SU-DHL-6 (cell line): ENCODE results near the gene CCRL2.

Experiments used
- H2AFZ ChIP-seq: fragments of 200-600 bp; sonication (generic); 2 replicates; pipeline ENCODE4 v1.6.1; 2014; ENCODE audit warnings: low read depth, mild to moderate bottlenecking, moderate library complexity, mixed read lengths, antibody characterized with exemption, low read length; ENCODE audit not compliant: severe bottlenecking
- H3F3A ChIP-seq: fragments of 200-600 bp; shearing (Covaris generic); 2 replicates; pipeline ENCODE4 v1.6.0; 2016; ENCODE audit warnings: antibody characterized with exemption, mild to moderate bottlenecking; ENCODE audit not compliant: insufficient read depth
- H3K27ac ChIP-seq: fragments of 200-600 bp; sonication (generic); 2 replicates; pipeline ENCODE4 v1.5.1; 2016; ENCODE audit warnings: low read depth, mild to moderate bottlenecking, low read length, moderate library complexity, mixed read lengths
- H3K27me3 ChIP-seq: fragments of 200-600 bp; sonication (generic), shearing (Covaris generic); 2 replicates; pipeline ENCODE4 v1.6.0; 2014; ENCODE audit warnings: mild to moderate bottlenecking, low read length
- H3K36me3 ChIP-seq: fragments of 200-600 bp; sonication (generic); 2 replicates; pipeline ENCODE4 v1.6.1; 2014; ENCODE audit warnings: mild to moderate bottlenecking, low read length, mixed read lengths
- H3K4me2 ChIP-seq: fragments of 300-600, 200-600 bp; shearing (Covaris generic), sonication (generic); 2 replicates; pipeline ENCODE4 v1.6.0; 2014; ENCODE audit warnings: low read length, low read depth, mild to moderate bottlenecking; ENCODE audit not compliant: poor library complexity, severe bottlenecking
- H3K4me3 ChIP-seq: fragments of 200-600 bp; sonication (generic); 2 replicates; pipeline ENCODE4 v1.5.1; 2014; ENCODE audit warnings: antibody characterized with exemption, low read length, mild to moderate bottlenecking, mixed read lengths; ENCODE audit not compliant: insufficient read depth, poor library complexity, severe bottlenecking
- H3K79me2 ChIP-seq: fragments of 200-600 bp; sonication (generic); 2 replicates; pipeline ENCODE4 v1.6.1; 2014; ENCODE audit warnings: mild to moderate bottlenecking, low read length, moderate library complexity; ENCODE audit not compliant: insufficient read depth
- H3K9ac ChIP-seq: fragments of 200-600 bp; sonication (generic); 2 replicates; pipeline ENCODE4 v1.7.0; 2014; ENCODE audit warnings: mild to moderate bottlenecking, low read length
- H3K9me2 ChIP-seq: fragments of 200-600 bp; sonication (generic); replicated peaks from 2 replicates; pipeline ENCODE4 v1.6.1; 2014; ENCODE audit warnings: low read length; ENCODE audit not compliant: insufficient read depth
- H3K9me3 ChIP-seq: fragments of 200-600 bp; sonication (generic); 2 replicates; pipeline ENCODE4 v1.6.1; 2014; ENCODE audit warnings: low read length, mixed read lengths; ENCODE audit not compliant: insufficient read depth
- H4K20me1 ChIP-seq: fragments of 200-600 bp; sonication (generic); 2 replicates; pipeline ENCODE4 v1.6.1; 2014; ENCODE audit warnings: low read depth, mild to moderate bottlenecking, antibody characterized with exemption, low read length, moderate library complexity, mixed read lengths
- EZH2phosphoT487 ChIP-seq: fragments of 200-600 bp; sonication (generic), shearing (Covaris generic); conservative IDR thresholded peaks from 2 replicates; pipeline ENCODE4 v1.6.1; 2018; ENCODE audit warnings: mild to moderate bottlenecking, antibody characterized with exemption, low read length, moderate library complexity, mixed read lengths
- TF ChIP-seq, protein P1 (sequence below): fragments of 200-600 bp; sonication (generic); IDR thresholded peaks from one replicate; pipeline ENCODE4 v1.5.1; 2017; ENCODE audit warnings: antibody characterized with exemption, mild to moderate bottlenecking, low read length, moderate library complexity; ENCODE audit not compliant: insufficient read depth, poor library complexity, severe bottlenecking

CCRL2 gene

DNA sequence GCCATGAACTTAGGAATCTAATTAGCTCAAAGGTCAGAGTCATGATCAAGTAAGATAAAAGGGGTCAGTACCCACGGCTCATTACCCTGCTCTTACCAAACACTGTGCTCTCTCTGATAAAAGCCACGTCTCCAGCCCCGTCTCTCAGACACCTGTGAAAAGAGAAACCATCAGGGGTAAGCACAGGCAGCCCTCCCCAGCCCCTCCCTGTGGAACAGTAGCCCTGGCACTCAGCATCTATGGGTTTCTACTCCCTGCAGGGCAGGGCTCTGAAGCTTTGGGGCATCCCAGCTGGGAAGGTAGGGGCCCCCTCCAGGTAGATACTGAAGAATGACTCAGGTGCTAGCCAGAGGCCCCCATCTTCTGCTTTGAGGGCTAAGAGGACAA is 47.1 kb downstream of the CCRL2 start:
- H4K20me1 ChIP-seq: no peaks in the 10 kb centered on the region
- H3F3A ChIP-seq: no peaks in the 10 kb centered on the region
- no peak overlapping the region for H3K27ac ChIP-seq
- H3K36me3 ChIP-seq: no peaks in the 10 kb centered on the region
- no peak overlapping the region for H2AFZ ChIP-seq
- no peaks in the 10 kb centered on the region for H3K27me3 ChIP-seq
- no peaks in the 10 kb centered on the region for H3K9me3 ChIP-seq
- no peak overlapping the region for H3K4me2 ChIP-seq
- no peak overlapping the region for H3K9ac ChIP-seq
- no peaks in the 10 kb centered on the region for H3K9me2 ChIP-seq
- H3K79me2 ChIP-seq: no peaks in the 10 kb centered on the region
- H3K4me3 ChIP-seq: no peak overlapping the region
- TF ChIP-seq, protein P1, sequence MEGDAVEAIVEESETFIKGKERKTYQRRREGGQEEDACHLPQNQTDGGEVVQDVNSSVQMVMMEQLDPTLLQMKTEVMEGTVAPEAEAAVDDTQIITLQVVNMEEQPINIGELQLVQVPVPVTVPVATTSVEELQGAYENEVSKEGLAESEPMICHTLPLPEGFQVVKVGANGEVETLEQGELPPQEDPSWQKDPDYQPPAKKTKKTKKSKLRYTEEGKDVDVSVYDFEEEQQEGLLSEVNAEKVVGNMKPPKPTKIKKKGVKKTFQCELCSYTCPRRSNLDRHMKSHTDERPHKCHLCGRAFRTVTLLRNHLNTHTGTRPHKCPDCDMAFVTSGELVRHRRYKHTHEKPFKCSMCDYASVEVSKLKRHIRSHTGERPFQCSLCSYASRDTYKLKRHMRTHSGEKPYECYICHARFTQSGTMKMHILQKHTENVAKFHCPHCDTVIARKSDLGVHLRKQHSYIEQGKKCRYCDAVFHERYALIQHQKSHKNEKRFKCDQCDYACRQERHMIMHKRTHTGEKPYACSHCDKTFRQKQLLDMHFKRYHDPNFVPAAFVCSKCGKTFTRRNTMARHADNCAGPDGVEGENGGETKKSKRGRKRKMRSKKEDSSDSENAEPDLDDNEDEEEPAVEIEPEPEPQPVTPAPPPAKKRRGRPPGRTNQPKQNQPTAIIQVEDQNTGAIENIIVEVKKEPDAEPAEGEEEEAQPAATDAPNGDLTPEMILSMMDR: no peak
- no peak for TF ChIP-seq EZH2phosphoT487

- H3K27me3 ChIP-seq: no peaks in the 10 kb centered on the region
- H3K9me3 ChIP-seq: no peaks in the 10 kb centered on the region
- no peaks in the 10 kb centered on the region for H3K79me2 ChIP-seq
- no peak overlapping the region for H3K4me3 ChIP-seq
- H2AFZ ChIP-seq: no peak overlapping the region
- H3K4me2 ChIP-seq: no peak overlapping the region
- no peaks in the 10 kb centered on the region for H4K20me1 ChIP-seq
- TF ChIP-seq, protein P1: no peak
- no peak for TF ChIP-seq EZH2phosphoT487
- H3F3A ChIP-seq: no peaks in the 10 kb centered on the region
- no peak overlapping the region for H3K9ac ChIP-seq
- H3K27ac ChIP-seq: no peak overlapping the region
- no peaks in the 10 kb centered on the region for H3K36me3 ChIP-seq
- no peaks in the 10 kb centered on the region for H3K9me2 ChIP-seq
Observed at GRCh38 chr3:46454606-46455005, 47.5 kb downstream of the CCRL2 start.

GRCh38 chr3:46455231-46456115 is 48.4 kb downstream of the CCRL2 start:
- no peak overlapping the region for H3K27ac ChIP-seq
- no peak overlapping the region for H3K9ac ChIP-seq
- H4K20me1 ChIP-seq: no peaks in the 10 kb centered on the region
- TF ChIP-seq, protein P1: no peak
- no peak for TF ChIP-seq EZH2phosphoT487
- no peaks in the 10 kb centered on the region for H3F3A ChIP-seq
- no peaks in the 10 kb centered on the region for H3K79me2 ChIP-seq
- no peaks in the 10 kb centered on the region for H3K27me3 ChIP-seq
- H3K36me3 ChIP-seq: no peaks in the 10 kb centered on the region
- H3K9me2 ChIP-seq: no peaks in the 10 kb centered on the region
- H2AFZ ChIP-seq: no peak overlapping the region
- H3K4me2 ChIP-seq: no peak overlapping the region
- H3K4me3 ChIP-seq: no peak overlapping the region
- H3K9me3 ChIP-seq: no peaks in the 10 kb centered on the region
